Naive thymus-derived CD4-positive, alpha-beta T cell (primary cell): ENCODE results near the gene MCTP2. TPM values are rescaled to one million over a fixed set of nuclear protein-coding genes. Genes with fewer than 3 reads are reported as not detected.

ENCODE experiments used
- ATAC-seq: fragments of 150-1000 bp; cut with Tn5 transposase; 2 replicates; pipeline ENCODE4 v1.10.0; 2021; ENCODE audit warnings: mild to moderate bottlenecking, moderate library complexity
- CTCF ChIA-PET: fragments of 350-600 bp; sonication (Branson Sonifier 250); formaldehyde crosslinking; loops from one replicate; lab custom pipeline; 2021; ENCODE audit warnings: antibody characterized with exemption; lab: Charles Lee
- POLR2A ChIA-PET: fragments of 350-600 bp; sonication (Branson Sonifier 250); formaldehyde crosslinking; loops from one replicate; lab custom pipeline; 2021; ENCODE audit warnings: antibody characterized with exemption, inconsistent platforms; lab: Charles Lee
- DNase-seq, 9 donors: peaks; one replicate each; pipeline versions ENCODE4 v3.0.0 to v3.0.0-alpha.2; 2020 to 2022; ENCODE audit warnings: mixed read lengths in 1 of 9
- H3K27ac ChIP-seq: one replicate; pipeline ENCODE4 v1.7.0; 2013; ENCODE audit warnings: mild to moderate bottlenecking, low read depth, low read length, moderate library complexity
- H3K27me3 ChIP-seq, 2 donors: one replicate each; pipeline ENCODE4 v1.7.0; 2013; ENCODE audit warnings: low read length in 2 of 2, mild to moderate bottlenecking in 2 of 2, moderate library complexity in 2 of 2; ENCODE audit not compliant: control insufficient read depth in 2 of 2, insufficient read depth in 2 of 2
- H3K36me3 ChIP-seq, 3 experiments: 1 replicate in 2 of 3; 2 replicates in 1 of 3; pipeline ENCODE4 v1.7.0; 2013; ENCODE audit warnings: low read length in 3 of 3, mild to moderate bottlenecking in 3 of 3, moderate library complexity in 1 of 3; ENCODE audit not compliant: insufficient read depth in 3 of 3, control insufficient read depth in 2 of 3
- H3K4me1 ChIP-seq, 2 donors: one replicate each; pipeline ENCODE4 v1.7.0; 2013; ENCODE audit warnings: low read length in 2 of 2, mild to moderate bottlenecking in 2 of 2, moderate library complexity in 1 of 2; ENCODE audit not compliant: control insufficient read depth in 2 of 2, insufficient read depth in 2 of 2
- H3K4me3 ChIP-seq: 2 replicates; pipeline ENCODE4 v1.7.0; 2013; ENCODE audit warnings: mild to moderate bottlenecking, low read length
- H3K9me3 ChIP-seq, 3 experiments: 1 replicate in 2 of 3; 2 replicates in 1 of 3; pipeline ENCODE4 v1.7.0; 2013; ENCODE audit warnings: low read length in 3 of 3; ENCODE audit not compliant: control insufficient read depth in 2 of 3
- H3K27ac Mint-ChIP-seq, 9 donors: one replicate each; pipeline ENCODE4 v1.8.0; 2020 to 2022; ENCODE audit warnings: mixed read lengths in 9 of 9, mild to moderate bottlenecking in 8 of 9, moderate library complexity in 5 of 9, inconsistent platforms in 2 of 9
- H3K27me3 Mint-ChIP-seq, 5 donors: one replicate each; pipeline ENCODE4 v1.8.0; 2021 to 2022; ENCODE audit warnings: mixed read lengths in 5 of 5, mild to moderate bottlenecking in 1 of 5
- H3K36me3 Mint-ChIP-seq, 5 donors: one replicate each; pipeline ENCODE4 v1.8.0; 2020 to 2022; ENCODE audit warnings: mixed read lengths in 5 of 5, mild to moderate bottlenecking in 3 of 5, inconsistent platforms in 1 of 5
- H3K4me1 Mint-ChIP-seq, 7 donors: one replicate each; pipeline ENCODE4 v1.8.0; 2020 to 2022; ENCODE audit warnings: mixed read lengths in 7 of 7, mild to moderate bottlenecking in 3 of 7, inconsistent platforms in 1 of 7
- H3K4me3 Mint-ChIP-seq, 10 donors: one replicate each; pipeline ENCODE4 v1.8.0; 2020 to 2022; ENCODE audit warnings: mild to moderate bottlenecking in 10 of 10, mixed read lengths in 10 of 10, moderate library complexity in 6 of 10, inconsistent platforms in 2 of 10
- H3K9me3 Mint-ChIP-seq, 11 donors: one replicate each; pipeline ENCODE4 v1.8.0; 2020 to 2022; ENCODE audit warnings: mixed read lengths in 11 of 11, mild to moderate bottlenecking in 4 of 11, inconsistent platforms in 1 of 11, moderate library complexity in 1 of 11
- intact Hi-C, 2 donors: fragments of 100-400 bp; cut with micrococcal nuclease; formaldehyde crosslinking; loops; one replicate each; pipeline ENCODE4 v1.15.1; 2023
- polyA plus RNA-seq, 2 donors: library from polyadenylated mRNA; unstranded; fragments of 300-500 nt; fragmentation: Illumina TruSeq; gene quantifications; one replicate each; pipeline ENCODE4 v1.2.3, GENCODE V29; 2021
- total RNA-seq, 6 experiments: library from RNA in 5 of 6; stranded (reverse) in 5 of 6; gene quantifications; 1 replicate in 5 of 6; 2 replicates in 1 of 6; pipeline ENCODE4 v1.2.3 and lab custom pipeline; 2021 to 2026

The MCTP2 gene
- total and polyA plus RNA-seq, 7 experiments from 2014 or later: 1.9 to 44.5 (median 17.0) TPM

GRCh38 chr15:94234300-94234699 is 2.9 kb downstream of the MCTP2 start:
- intact Hi-C loops: loop anchor here in 1 of 2 donors (10.0 kb wide), 1 partner anchor 351 kb away; no protein-coding TSS in a partner anchor
- peak in 1 of 9 donors; percentile 53 for DNase-seq
- Mint-ChIP-seq H3K4me3 (peak overlapping the region in 2 of 10 donors; percentile 25 to 65), H3K27me3 (no peaks in the 10 kb centered on the region), H3K9me3 (no peaks in the 10 kb centered on the region), H3K4me1 (peaks cover 46 to 86% (median 67%) of the 10 kb centered on the region in 7 donors), H3K27ac (peak overlapping the region in 3 of 9 donors; percentile 17 to 69 (median 40)), H3K36me3 (peaks cover 0 to 26% (median 0%) of the 10 kb centered on the region in 5 donors)
- Histone ChIP-seq H3K36me3 (no peaks in the 10 kb centered on the region), H3K4me3 (no peak overlapping the region), H3K9me3 (no peaks in the 10 kb centered on the region), H3K27ac (no peak overlapping the region), H3K27me3 (no peaks in the 10 kb centered on the region), H3K4me1 (peaks cover 11 to 36% of the 10 kb centered on the region in 2 donors)
- no peak for ATAC-seq
- CTCF ChIA-PET: no interaction called here
- POLR2A ChIA-PET: no interaction called here

- Histone ChIP-seq H3K36me3 (no peaks in the 10 kb centered on the region), H3K9me3 (no peaks in the 10 kb centered on the region), H3K27me3 (no peaks in the 10 kb centered on the region), H3K4me3 (no peak overlapping the region), H3K4me1 (peaks cover 7 to 30% of the 10 kb centered on the region in 2 donors), H3K27ac (no peak overlapping the region)
- Mint-ChIP-seq H3K36me3 (peaks cover 0 to 28% (median 0%) of the 10 kb centered on the region in 5 donors), H3K27me3 (no peaks in the 10 kb centered on the region), H3K4me3 (peak overlapping the region in 2 of 10 donors; percentile 6 to 9), H3K27ac (no peak overlapping the region), H3K4me1 (peaks cover 44 to 86% (median 66%) of the 10 kb centered on the region in 7 donors), H3K9me3 (no peaks in the 10 kb centered on the region)
- ATAC-seq (no peak), DNase-seq (no peak)
- intact Hi-C loops: loop anchor here in 1 of 2 donors (10.0 kb wide), 1 partner anchor 350 kb away; no protein-coding TSS in a partner anchor
- POLR2A ChIA-PET: no interaction called here
- CTCF ChIA-PET: no interaction called here
Observed at GRCh38 chr15:94235041-94235440, 3.7 kb downstream of the MCTP2 start.

- Mint-ChIP-seq H3K4me3 (no peak overlapping the region), H3K4me1 (peaks cover 40 to 86% (median 60%) of the 10 kb centered on the region in 7 donors), H3K9me3 (no peaks in the 10 kb centered on the region), H3K27ac (no peak overlapping the region), H3K27me3 (no peaks in the 10 kb centered on the region), H3K36me3 (peaks cover 0 to 30% (median 0%) of the 10 kb centered on the region in 5 donors)
- ChIA-PET CTCF (no interaction called here), POLR2A (no interaction called here)
- intact Hi-C loops: loop anchor here in 1 of 2 donors (10.0 kb wide), 1 partner anchor 349 kb away; no protein-coding TSS in a partner anchor
- H3K27me3 ChIP-seq: no peaks in the 10 kb centered on the region
- H3K4me1 ChIP-seq: peaks cover under 1 to 24% of the 10 kb centered on the region in 2 donors
- ATAC-seq: no peak
- DNase-seq: no peak
- H3K9me3 ChIP-seq: no peaks in the 10 kb centered on the region
- no peaks in the 10 kb centered on the region for H3K36me3 ChIP-seq
- H3K27ac ChIP-seq: no peak overlapping the region
- no peak overlapping the region for H3K4me3 ChIP-seq
Observed at GRCh38 chr15:94235646-94236045, 4.3 kb downstream of the MCTP2 start.

- no peaks in the 10 kb centered on the region for H3K9me3 Mint-ChIP-seq
- H3K36me3 ChIP-seq: no peaks in the 10 kb centered on the region
- no peaks in the 10 kb centered on the region for H3K9me3 ChIP-seq
- DNase-seq (no peak), ATAC-seq (no peak)
- H3K27ac ChIP-seq: no peak overlapping the region
- no peaks in the 10 kb centered on the region for H3K27me3 Mint-ChIP-seq
- H3K4me3 Mint-ChIP-seq: no peak overlapping the region
- peaks cover 0 to 21% of the 10 kb centered on the region in 2 donors for H3K4me1 ChIP-seq
- intact Hi-C loops: loop anchor here in 1 of 2 donors (10.0 kb wide), 1 partner anchor 348 kb away; no protein-coding TSS in a partner anchor
- peak overlapping the region in 2 of 9 donors; percentile 19 to 73 for H3K27ac Mint-ChIP-seq
- CTCF ChIA-PET: no interaction called here
- H3K4me1 Mint-ChIP-seq: peaks cover 38 to 89% (median 58%) of the 10 kb centered on the region in 7 donors
- no peak overlapping the region for H3K4me3 ChIP-seq
- no peaks in the 10 kb centered on the region for H3K27me3 ChIP-seq
- POLR2A ChIA-PET: no interaction called here
- H3K36me3 Mint-ChIP-seq: peaks cover 0 to 30% (median 0%) of the 10 kb centered on the region in 5 donors
Observed at GRCh38 chr15:94236608-94237007, 5.2 kb downstream of the MCTP2 start.

- peaks cover 0 to 30% (median 0%) of the 10 kb centered on the region in 5 donors for H3K36me3 Mint-ChIP-seq
- no peaks in the 10 kb centered on the region for H3K9me3 Mint-ChIP-seq
- no peak overlapping the region for H3K4me3 ChIP-seq
- DNase-seq (no peak), ATAC-seq (no peak)
- no peaks in the 10 kb centered on the region for H3K27me3 ChIP-seq
- ChIA-PET CTCF (no interaction called here), POLR2A (no interaction called here)
- peaks cover 28 to 86% (median 46%) of the 10 kb centered on the region in 7 donors for H3K4me1 Mint-ChIP-seq
- peak overlapping the region in 1 of 9 donors; percentile 32 for H3K27ac Mint-ChIP-seq
- H3K36me3 ChIP-seq: no peaks in the 10 kb centered on the region
- intact Hi-C loops: loop anchor here in 1 of 2 donors (10.0 kb wide), 1 partner anchor 347 kb away; no protein-coding TSS in a partner anchor
- H3K27ac ChIP-seq: no peak overlapping the region
- H3K4me1 ChIP-seq: peaks cover 0 to 9% of the 10 kb centered on the region in 2 donors
- no peak overlapping the region for H3K4me3 Mint-ChIP-seq
- H3K27me3 Mint-ChIP-seq: no peaks in the 10 kb centered on the region
- H3K9me3 ChIP-seq: no peaks in the 10 kb centered on the region
Observed at GRCh38 chr15:94237903-94238302, 6.5 kb downstream of the MCTP2 start.

- Histone ChIP-seq H3K4me1 (peaks cover 0 to 8% of the 10 kb centered on the region in 2 donors), H3K36me3 (no peaks in the 10 kb centered on the region), H3K27me3 (no peaks in the 10 kb centered on the region), H3K4me3 (no peak overlapping the region), H3K27ac (no peak overlapping the region), H3K9me3 (no peaks in the 10 kb centered on the region)
- POLR2A ChIA-PET: no interaction called here
- CTCF ChIA-PET: no interaction called here
- Mint-ChIP-seq H3K27ac (peak overlapping the region in 4 of 9 donors; percentile 2 to 83 (median 32)), H3K4me1 (peaks cover 22 to 82% (median 41%) of the 10 kb centered on the region in 7 donors), H3K4me3 (peak overlapping the region in 2 of 10 donors; percentile 67 to 74), H3K27me3 (no peaks in the 10 kb centered on the region), H3K9me3 (no peaks in the 10 kb centered on the region), H3K36me3 (peaks cover 0 to 30% (median 0%) of the 10 kb centered on the region in 5 donors)
- ATAC-seq (peak; percentile 44), DNase-seq (no peak)
- intact Hi-C loops: loop anchor here in 1 of 2 donors (10.0 kb wide), 1 partner anchor 346 kb away; no protein-coding TSS in a partner anchor
Observed at GRCh38 chr15:94238539-94239118, 7.3 kb downstream of the MCTP2 start.
